ENCODE data around the gene USHBP1.

The USHBP1 gene

DNA sequence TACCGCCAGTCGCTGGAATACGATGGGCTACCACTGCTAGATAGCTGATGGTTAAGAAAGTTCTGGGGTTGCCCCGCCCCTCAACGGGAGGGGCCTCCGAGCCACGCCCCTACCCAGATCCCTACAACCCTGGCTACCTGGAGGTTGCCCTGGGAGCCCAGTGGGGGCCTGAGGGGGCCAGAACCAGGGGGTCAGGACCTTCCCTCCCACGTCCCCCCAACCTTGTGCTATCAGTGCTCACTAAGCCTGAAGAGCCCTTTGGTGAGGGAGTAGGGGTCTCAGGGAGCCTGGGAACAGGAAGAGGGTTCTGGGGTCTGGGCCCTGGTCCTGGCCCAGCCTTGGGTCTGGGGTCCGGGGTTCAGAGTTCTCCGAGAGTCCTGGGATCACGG lies 29.6 kb downstream of the USHBP1 start:
- peak; percentile 49 to 54 for DNase-seq (ENCODE audit: low read depth in 2 of 2)
- no peak for TF ChIP-seq CTCF (IDR thresholded peaks at IDR 0.05; ENCODE audit: low read depth, low read length)
- H3K4me3 ChIP-seq (replicated peaks in 1 of 2; ENCODE audit: low read depth in 2 of 2, low read length in 2 of 2), result peak overlapping the region; percentile 44 to 66

DNA sequence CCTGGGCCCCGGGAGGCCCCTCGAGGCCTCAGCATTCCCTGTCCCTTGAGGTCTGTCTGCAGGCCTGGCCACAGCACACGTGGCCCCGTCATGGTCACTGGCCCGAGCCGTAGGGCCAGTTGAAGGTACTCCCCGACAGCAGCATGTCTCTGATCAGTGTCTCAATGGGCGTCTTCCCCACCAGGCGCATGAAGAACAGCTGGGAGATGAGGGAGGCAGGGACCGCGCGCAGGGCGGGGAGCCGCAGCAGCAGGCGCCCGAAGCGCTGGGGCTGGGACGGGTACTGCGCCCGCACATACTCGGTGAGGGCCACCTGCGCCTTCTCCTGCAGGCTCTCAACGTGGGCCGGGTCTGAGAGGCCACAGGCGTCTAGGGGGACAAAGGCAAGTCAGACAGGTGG lies 32.3 kb downstream of the USHBP1 start:
- no peak overlapping the region for H3K4me3 ChIP-seq (replicated peaks in 1 of 2; ENCODE audit: low read depth in 2 of 2, low read length in 2 of 2)
- no peak for TF ChIP-seq CTCF (IDR thresholded peaks at IDR 0.05; ENCODE audit: low read depth, low read length)
- no peak for DNase-seq (ENCODE audit: low read depth in 2 of 2)

- H3K4me3 ChIP-seq (replicated peaks in 1 of 2; ENCODE audit: low read depth in 2 of 2, low read length in 2 of 2), result no peak overlapping the region
- no peak for DNase-seq (ENCODE audit: low read depth in 2 of 2)
- no peak for TF ChIP-seq CTCF (IDR thresholded peaks at IDR 0.05; ENCODE audit: low read depth, low read length)
Measured at GRCh38 chr19:17229890-17230289, 34.7 kb downstream of the USHBP1 start.

DNA sequence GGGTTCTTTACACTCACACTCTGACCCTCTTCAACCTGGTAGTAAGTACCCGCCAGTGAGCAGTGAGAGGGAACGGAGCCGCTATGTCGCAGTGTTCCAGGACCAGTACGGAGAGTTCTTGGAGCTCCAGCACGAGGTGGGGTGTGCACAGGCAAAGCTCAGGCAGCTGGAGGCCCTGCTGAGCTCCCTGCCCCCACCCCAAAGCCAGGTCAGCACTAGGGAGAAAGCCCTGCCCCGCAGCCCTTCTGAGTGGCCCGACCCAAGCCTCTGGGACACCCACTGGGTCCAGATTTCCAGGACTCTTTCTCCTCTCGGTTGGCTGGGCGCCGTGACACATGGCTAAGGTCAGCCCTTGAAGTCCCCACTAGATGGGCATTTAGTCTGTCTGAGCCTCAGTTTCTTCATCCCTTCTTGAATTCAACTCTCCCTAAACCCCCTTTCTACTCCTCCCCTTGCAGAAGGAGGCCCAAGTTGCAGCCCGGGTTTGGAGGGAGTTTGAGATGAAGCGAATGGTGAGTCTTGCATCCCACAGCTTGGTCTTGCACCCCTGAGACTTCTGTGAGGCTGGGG lies 36.7 kb downstream of the USHBP1 start:
- no peak for DNase-seq (ENCODE audit: low read depth in 2 of 2)
- no peak overlapping the region for H3K4me3 ChIP-seq (replicated peaks in 1 of 2; ENCODE audit: low read depth in 2 of 2, low read length in 2 of 2)

DNA sequence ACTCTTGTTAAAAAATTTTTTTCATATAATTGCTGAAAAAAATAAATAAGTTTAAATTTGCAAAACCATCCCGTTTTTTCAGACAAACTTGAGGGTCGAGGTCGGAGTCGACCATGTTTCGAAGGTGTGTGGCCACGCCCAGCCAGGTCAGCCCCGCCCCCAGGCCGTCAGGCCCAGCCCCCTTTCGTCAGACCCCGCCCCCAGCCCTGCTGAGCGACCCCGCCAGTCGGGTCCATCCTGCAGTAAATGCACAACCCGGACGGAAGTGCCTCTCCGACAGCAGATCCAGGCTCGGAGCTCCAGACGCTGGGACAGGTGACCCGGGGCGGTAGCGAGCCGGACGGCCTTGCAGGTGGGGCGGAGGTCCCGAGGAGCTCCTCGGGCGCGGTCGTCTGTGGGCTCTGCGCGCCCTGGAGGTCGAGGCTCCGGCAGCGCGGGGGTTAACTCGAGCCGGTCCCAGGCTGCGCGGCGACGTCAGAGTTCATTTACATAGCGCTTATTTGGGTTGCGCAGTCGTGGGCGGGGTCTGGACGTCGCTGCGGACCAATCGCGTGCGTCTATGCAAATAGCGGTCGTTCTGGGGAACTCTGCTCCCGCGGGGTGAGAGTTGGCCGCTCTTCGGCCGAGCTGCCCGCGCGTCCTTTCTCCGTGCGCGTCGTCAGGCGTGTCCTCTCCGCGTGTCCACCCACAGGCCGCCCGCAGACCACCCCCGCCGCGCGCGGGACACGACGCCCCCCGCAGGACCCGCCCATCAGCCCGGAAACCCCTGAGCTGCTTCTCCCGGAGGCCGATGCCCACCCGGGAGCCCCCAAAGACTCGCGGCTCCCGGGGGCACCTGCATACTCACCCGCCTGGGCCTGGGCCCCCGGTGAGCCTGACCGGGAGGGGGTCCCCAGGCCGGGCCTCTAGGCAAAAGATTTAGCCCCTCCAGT lies 38.3 kb downstream of the USHBP1 start, which contains the start of gene OCEL1:
OCEL1 (plus strand) TSS at position 225 of the 932 bp plus-strand sequence; CDS start at position 247, 22 bp downstream.
- H3K4me3 ChIP-seq (replicated peaks in 1 of 2; ENCODE audit: low read depth in 2 of 2, low read length in 2 of 2), result peak within 1 kb of the TSS; percentile 71 to 86

More for the DNA sequence above, 36.7 kb downstream of the USHBP1 start:
- no peak for TF ChIP-seq CTCF (IDR thresholded peaks at IDR 0.05; ENCODE audit: low read depth, low read length)

GRCh38 chr19:17225053-17225452 lies 39.5 kb downstream of the USHBP1 start:
- TF ChIP-seq CTCF (IDR thresholded peaks at IDR 0.05; ENCODE audit: low read depth, low read length), result no peak
- DNase-seq (ENCODE audit: low read depth in 2 of 2), result no peak
- H3K4me3 ChIP-seq (replicated peaks in 1 of 2; ENCODE audit: low read depth in 2 of 2, low read length in 2 of 2), result no peak overlapping the region

More for the DNA sequence above, 38.3 kb downstream of the USHBP1 start, which contains the start of gene OCEL1:
- peak; percentile 98 to 99 for DNase-seq (ENCODE audit: low read depth in 2 of 2)
- TF ChIP-seq CTCF (IDR thresholded peaks at IDR 0.05; ENCODE audit: low read depth, low read length), result no peak
